Activated T-cell treated with anti-CD3 and anti-CD28 coated beads, Interleukin-2, amount 50 U/mL, for 24 hours (primary cell): ENCODE data around the gene OR2A25.

Experiments used
- DNase-seq: peaks from one replicate; pipeline ENCODE4 v3.0.0-alpha.2; 2020
- H3K27ac Mint-ChIP-seq: 2 replicates; pipeline ENCODE4 v1.8.0; 2020; ENCODE audit warnings: mild to moderate bottlenecking, mixed read lengths
- H3K27me3 Mint-ChIP-seq: 2 replicates; pipeline ENCODE4 v1.8.0; 2020; ENCODE audit warnings: mixed read lengths
- H3K36me3 Mint-ChIP-seq: 2 replicates; pipeline ENCODE4 v1.8.0; 2020; ENCODE audit warnings: low read depth, mixed read lengths
- H3K4me1 Mint-ChIP-seq: 2 replicates; pipeline ENCODE4 v1.8.0; 2020; ENCODE audit warnings: low read depth, mixed read lengths
- H3K4me3 Mint-ChIP-seq: 2 replicates; pipeline ENCODE4 v1.8.0; 2020; ENCODE audit warnings: mild to moderate bottlenecking, moderate library complexity, mixed read lengths
- H3K9me3 Mint-ChIP-seq: 2 replicates; pipeline ENCODE4 v1.8.0; 2020; ENCODE audit warnings: mixed read lengths

OR2A25 gene, protein sequence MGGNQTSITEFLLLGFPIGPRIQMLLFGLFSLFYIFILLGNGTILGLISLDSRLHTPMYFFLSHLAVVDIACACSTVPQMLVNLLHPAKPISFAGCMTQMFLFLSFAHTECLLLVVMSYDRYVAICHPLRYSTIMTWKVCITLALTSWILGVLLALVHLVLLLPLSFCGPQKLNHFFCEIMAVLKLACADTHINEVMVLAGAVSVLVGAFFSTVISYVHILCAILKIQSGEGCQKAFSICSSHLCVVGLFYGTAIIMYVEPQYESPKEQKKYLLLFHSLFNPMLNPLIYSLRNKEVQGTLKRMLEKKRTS

GRCh38 chr7:144069511-144069910 is at the start of gene OR2A25:
TSS of gene OR2A25 (plus strand) at chr7:144069811. CDS start at chr7:144074220, 4,409 bp downstream.
- no peaks in the 10 kb centered on the region for H3K4me1 Mint-ChIP-seq
- DNase-seq: no peak
- H3K27ac Mint-ChIP-seq: no peak within 1 kb of the TSS
- H3K4me3 Mint-ChIP-seq: no peak within 1 kb of the TSS
- no peaks in the 10 kb centered on the region for H3K36me3 Mint-ChIP-seq
- H3K9me3 Mint-ChIP-seq: no peaks in the 10 kb centered on the region
- H3K27me3 Mint-ChIP-seq: peaks cover 16% of the 10 kb centered on the region

- Mint-ChIP-seq H3K27me3 (peaks cover 5% of the 10 kb centered on the region), H3K4me3 (no peak overlapping the region), H3K4me1 (no peaks in the 10 kb centered on the region), H3K27ac (no peak overlapping the region), H3K9me3 (no peaks in the 10 kb centered on the region), H3K36me3 (no peaks in the 10 kb centered on the region)
- DNase-seq: no peak
These were observed 49.3 kb upstream of the OR2A25 start for GRCh38 chr7:144020340-144020739.

GRCh38 chr7:144022169-144022568 is 47.4 kb upstream of the OR2A25 start:
- H3K9me3 Mint-ChIP-seq: no peaks in the 10 kb centered on the region
- no peaks in the 10 kb centered on the region for H3K36me3 Mint-ChIP-seq
- peaks cover 3% of the 10 kb centered on the region for H3K27me3 Mint-ChIP-seq
- no peak overlapping the region for H3K27ac Mint-ChIP-seq
- H3K4me1 Mint-ChIP-seq: no peaks in the 10 kb centered on the region
- no peak overlapping the region for H3K4me3 Mint-ChIP-seq
- DNase-seq: no peak

- Mint-ChIP-seq H3K4me3 (no peak overlapping the region), H3K9me3 (no peaks in the 10 kb centered on the region), H3K27me3 (peaks cover 3% of the 10 kb centered on the region), H3K4me1 (peaks cover 7% of the 10 kb centered on the region), H3K27ac (no peak overlapping the region), H3K36me3 (no peaks in the 10 kb centered on the region)
- DNase-seq: no peak
These were observed 46.3 kb upstream of the OR2A25 start for GRCh38 chr7:144023171-144023827.

- Mint-ChIP-seq H3K9me3 (no peaks in the 10 kb centered on the region), H3K4me1 (peaks cover 7% of the 10 kb centered on the region), H3K36me3 (no peaks in the 10 kb centered on the region), H3K4me3 (no peak overlapping the region), H3K27ac (no peak overlapping the region), H3K27me3 (peaks cover 3% of the 10 kb centered on the region)
- no peak for DNase-seq
These were observed 45.4 kb upstream of the OR2A25 start for GRCh38 chr7:144024213-144024612.

DNA sequence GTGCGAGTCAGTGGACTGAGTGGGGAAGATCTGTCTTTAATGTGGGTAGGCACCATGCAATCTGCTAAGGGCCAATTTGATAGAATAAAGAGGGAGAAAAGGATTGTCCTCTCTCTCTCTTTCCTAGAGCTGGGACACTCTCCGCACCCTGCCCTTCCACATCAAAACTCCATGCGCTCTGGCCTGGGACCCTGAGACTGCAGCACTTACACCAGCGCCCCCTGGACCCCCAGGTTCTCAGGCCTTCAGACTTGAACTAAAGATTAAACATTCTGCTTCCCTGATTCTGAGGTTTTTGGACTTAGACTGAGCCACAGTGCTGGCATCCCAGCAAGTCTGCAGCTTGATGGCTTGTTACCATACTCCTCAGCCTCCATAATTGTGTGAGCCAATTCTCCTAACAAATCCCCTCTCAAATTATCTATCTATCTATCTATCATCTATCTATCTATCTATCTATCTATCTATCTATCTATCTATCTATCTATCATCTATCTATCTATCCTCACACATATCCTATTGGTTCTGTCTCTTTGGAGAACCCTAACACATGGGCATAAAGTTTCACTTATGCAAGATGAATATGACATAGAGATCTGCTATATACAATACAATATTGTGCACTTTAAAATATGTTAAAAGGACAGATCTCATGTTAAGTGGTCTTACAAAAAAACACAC is 43.3 kb upstream of the OR2A25 start:
- H3K4me3 Mint-ChIP-seq: no peak overlapping the region
- H3K36me3 Mint-ChIP-seq: no peaks in the 10 kb centered on the region
- H3K27me3 Mint-ChIP-seq: peaks cover under 1% of the 10 kb centered on the region
- peaks cover 7% of the 10 kb centered on the region for H3K4me1 Mint-ChIP-seq
- no peaks in the 10 kb centered on the region for H3K9me3 Mint-ChIP-seq
- DNase-seq: no peak
- no peak overlapping the region for H3K27ac Mint-ChIP-seq

DNA sequence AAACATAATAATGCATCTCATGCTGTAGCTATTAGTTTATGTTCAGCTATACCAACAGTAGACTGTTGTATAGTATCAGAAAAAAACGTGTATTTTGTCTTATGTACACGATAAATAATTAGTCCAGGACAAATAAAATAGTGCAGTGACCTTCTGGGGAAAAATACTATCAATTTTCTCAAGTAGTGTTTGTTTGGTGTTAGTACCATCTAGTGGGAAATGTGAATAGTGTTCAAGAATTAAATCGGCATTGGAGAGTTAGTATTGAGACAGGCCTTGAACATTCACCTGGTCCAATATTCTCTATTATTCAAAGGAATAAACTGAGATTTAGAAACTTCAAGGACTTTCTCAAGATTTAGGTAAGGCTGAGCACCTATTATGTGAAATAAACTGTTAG is 42.5 kb upstream of the OR2A25 start:
- H3K27me3 Mint-ChIP-seq: peaks cover 6% of the 10 kb centered on the region
- H3K4me1 Mint-ChIP-seq: peaks cover 7% of the 10 kb centered on the region
- no peak overlapping the region for H3K27ac Mint-ChIP-seq
- no peak for DNase-seq
- no peaks in the 10 kb centered on the region for H3K36me3 Mint-ChIP-seq
- H3K4me3 Mint-ChIP-seq: no peak overlapping the region
- H3K9me3 Mint-ChIP-seq: no peaks in the 10 kb centered on the region

DNA sequence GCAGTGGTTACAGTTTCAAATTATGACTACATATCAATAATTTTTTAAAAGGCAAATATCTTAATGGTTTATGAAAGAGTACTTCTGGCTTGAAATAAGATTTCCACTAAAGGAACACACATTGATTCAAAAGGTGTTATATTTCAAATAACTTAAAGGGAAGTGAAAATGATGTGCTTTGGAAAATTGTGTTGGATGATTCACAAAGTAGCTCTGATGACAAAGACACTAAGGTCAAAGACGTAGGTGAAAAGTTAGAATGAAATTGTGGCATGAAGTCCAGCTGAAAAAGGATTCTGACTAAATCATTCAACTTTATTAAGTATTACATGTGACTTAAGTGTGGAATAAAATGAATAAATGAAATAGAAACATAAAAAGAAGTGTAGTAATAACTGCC is 41.6 kb upstream of the OR2A25 start:
- Mint-ChIP-seq H3K27me3 (peaks cover 12% of the 10 kb centered on the region), H3K36me3 (no peaks in the 10 kb centered on the region), H3K4me1 (peaks cover 7% of the 10 kb centered on the region), H3K4me3 (no peak overlapping the region), H3K27ac (no peak overlapping the region), H3K9me3 (no peaks in the 10 kb centered on the region)
- DNase-seq: no peak

DNA sequence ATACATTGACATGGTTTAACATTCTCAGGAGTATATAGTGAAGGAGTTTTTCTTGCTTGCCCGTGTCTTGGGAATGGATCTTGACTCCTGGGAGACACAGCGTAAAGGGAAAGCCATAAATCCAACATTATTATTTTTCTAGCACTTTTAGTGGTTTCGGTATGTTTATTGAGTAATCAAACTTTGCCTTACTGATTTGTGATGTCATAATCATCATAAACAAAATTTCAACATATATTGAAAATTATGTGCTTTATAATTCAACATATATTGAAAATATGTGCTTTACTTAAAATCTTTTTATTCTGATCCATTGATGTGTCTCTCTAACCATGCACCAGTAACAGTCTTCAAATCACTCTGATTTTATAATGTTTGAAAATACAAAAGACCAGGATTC is 41.1 kb upstream of the OR2A25 start:
- Mint-ChIP-seq H3K36me3 (no peaks in the 10 kb centered on the region), H3K9me3 (no peaks in the 10 kb centered on the region), H3K4me1 (peaks cover 7% of the 10 kb centered on the region), H3K27ac (no peak overlapping the region), H3K27me3 (peaks cover 16% of the 10 kb centered on the region), H3K4me3 (no peak overlapping the region)
- no peak for DNase-seq

DNA sequence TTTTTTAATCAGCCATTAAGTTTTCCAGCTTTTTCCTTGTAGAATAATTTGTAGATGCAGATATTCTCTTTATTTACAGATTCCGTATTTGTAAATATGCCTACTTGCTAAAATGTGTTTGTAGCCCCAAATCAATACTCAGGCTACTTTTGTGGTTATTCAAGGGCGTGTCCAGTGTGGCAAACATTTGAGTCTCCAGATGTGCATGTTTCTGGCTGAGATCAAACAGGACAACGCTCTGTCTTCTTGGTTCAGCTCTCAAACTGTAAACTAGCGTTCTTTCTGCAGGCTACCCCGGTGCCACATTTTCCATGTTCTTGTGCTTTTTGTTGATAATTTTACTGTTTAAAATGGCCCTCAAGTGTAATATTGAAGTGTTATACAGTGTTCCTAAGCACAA is 37.1 kb upstream of the OR2A25 start:
- Mint-ChIP-seq H3K4me1 (peaks cover 6% of the 10 kb centered on the region), H3K27ac (no peak overlapping the region)

DNA sequence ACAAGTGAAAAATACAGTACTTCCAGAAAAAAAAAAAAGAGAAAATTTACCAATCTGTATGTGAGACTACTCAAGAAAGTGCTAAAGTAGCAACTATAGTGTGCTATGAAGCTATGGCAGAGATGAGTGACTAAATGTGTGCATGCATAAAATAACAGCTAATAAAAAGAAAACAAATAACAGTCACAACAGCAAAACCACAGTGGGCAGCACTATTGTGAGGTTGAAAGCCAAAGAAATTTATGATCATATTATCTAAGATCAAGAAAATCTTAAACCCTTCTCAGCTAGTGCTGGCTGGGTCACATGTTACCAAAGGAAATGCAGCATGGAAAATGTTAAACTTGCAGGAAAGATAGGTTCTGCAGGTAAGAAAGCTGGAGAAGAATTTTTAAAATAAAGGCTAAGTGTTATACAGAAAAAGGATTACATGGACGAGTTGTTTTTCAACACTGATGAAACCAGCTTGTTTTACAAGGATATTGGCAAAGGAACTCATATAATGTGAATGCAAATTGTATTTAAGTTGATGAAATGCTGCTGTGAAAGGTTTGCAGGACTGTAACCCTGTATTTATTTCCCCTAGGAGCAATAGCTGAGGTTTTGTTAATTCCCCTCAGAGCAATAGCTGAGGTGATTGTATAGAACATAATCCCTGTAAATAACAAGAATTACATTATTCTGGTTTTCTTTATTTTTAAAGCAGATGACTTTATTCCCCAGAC is 36.5 kb upstream of the OR2A25 start:
- H3K36me3 Mint-ChIP-seq: no peaks in the 10 kb centered on the region
- no peaks in the 10 kb centered on the region for H3K9me3 Mint-ChIP-seq
- no peak overlapping the region for H3K27ac Mint-ChIP-seq
- no peak overlapping the region for H3K4me3 Mint-ChIP-seq
- H3K4me1 Mint-ChIP-seq: no peaks in the 10 kb centered on the region
- no peak for DNase-seq
- peaks cover 35% of the 10 kb centered on the region for H3K27me3 Mint-ChIP-seq

More for the DNA sequence above, 37.1 kb upstream of the OR2A25 start:
- Mint-ChIP-seq H3K9me3 (no peaks in the 10 kb centered on the region), H3K36me3 (no peaks in the 10 kb centered on the region), H3K4me3 (no peak overlapping the region), H3K27me3 (peaks cover 35% of the 10 kb centered on the region)
- no peak for DNase-seq

- Mint-ChIP-seq H3K27me3 (peaks cover 35% of the 10 kb centered on the region), H3K4me3 (no peak overlapping the region), H3K27ac (no peak overlapping the region), H3K9me3 (no peaks in the 10 kb centered on the region), H3K4me1 (no peaks in the 10 kb centered on the region), H3K36me3 (no peaks in the 10 kb centered on the region)
- DNase-seq: no peak
These were observed 34.2 kb upstream of the OR2A25 start for GRCh38 chr7:144035385-144035784.

DNA sequence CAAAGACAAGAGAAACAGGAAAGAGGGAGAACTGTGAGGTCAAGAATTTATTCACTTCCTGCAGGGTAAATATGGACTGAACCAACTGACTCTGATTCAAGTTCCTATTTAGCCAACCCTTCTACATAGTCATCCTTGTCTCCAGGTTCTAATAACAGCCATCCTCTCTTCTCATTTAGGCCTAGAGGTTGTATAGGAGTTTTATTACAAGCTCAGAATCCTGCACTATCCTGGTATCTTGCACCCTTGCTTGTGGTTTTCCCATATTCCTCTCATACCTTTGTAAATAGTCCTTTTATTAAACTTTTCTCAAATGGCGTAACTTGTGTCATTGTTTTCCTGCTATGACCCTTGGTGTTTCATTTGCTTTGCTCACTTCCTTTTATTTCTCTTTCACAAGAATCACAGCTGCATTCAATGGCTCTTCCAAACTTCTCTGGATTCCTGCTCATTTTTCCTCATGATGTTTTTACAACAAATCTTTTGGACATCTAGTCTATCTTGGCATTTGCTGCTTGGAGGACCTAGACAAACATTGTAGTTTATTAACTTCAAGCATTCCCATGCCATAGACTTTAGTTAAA is 33.2 kb upstream of the OR2A25 start:
- Mint-ChIP-seq H3K4me3 (no peak overlapping the region), H3K27ac (no peak overlapping the region), H3K27me3 (peaks cover 34% of the 10 kb centered on the region), H3K36me3 (no peaks in the 10 kb centered on the region), H3K4me1 (no peaks in the 10 kb centered on the region), H3K9me3 (no peaks in the 10 kb centered on the region)
- DNase-seq: no peak

GRCh38 chr7:144037414-144038035 is 32.1 kb upstream of the OR2A25 start:
- no peaks in the 10 kb centered on the region for H3K36me3 Mint-ChIP-seq
- H3K27ac Mint-ChIP-seq: no peak overlapping the region

More at GRCh38 chr7:144037414-144038035, 32.1 kb upstream of the OR2A25 start:
- Mint-ChIP-seq H3K27me3 (peaks cover 27% of the 10 kb centered on the region), H3K9me3 (no peaks in the 10 kb centered on the region), H3K4me1 (no peaks in the 10 kb centered on the region), H3K4me3 (no peak overlapping the region)
- no peak for DNase-seq
